HG02870 (cell line): ENCODE data around the gene GPR3.
"Not testable (repeated sequence)": the region's sequence is repeated elsewhere in the genome, so short reads cannot be mapped to it uniquely, and the experiment has no call there.

ENCODE experiments used
- ATAC-seq: cut with Tn5 transposase; IDR thresholded peaks from one replicate; pipeline ENCODE4 v1.9.1; 2021; ENCODE audit warnings: mild to moderate bottlenecking, moderate library complexity; ENCODE audit not compliant: unreplicated experiment

Gene GPR3

GRCh38 chr1:27418326-27419185 lies 26.1 kb downstream of the GPR3 start:
- ATAC-seq = peak; percentile 73

GRCh38 chr1:27423709-27424108 lies 31.3 kb downstream of the GPR3 start:
- ATAC-seq = no peak

GRCh38 chr1:27427329-27427728 lies 34.9 kb downstream of the GPR3 start:
- ATAC-seq = no peak

GRCh38 chr1:27427816-27428315 lies 35.4 kb downstream of the GPR3 start:
- no peak for ATAC-seq

GRCh38 chr1:27428316-27429028 lies 36.0 kb downstream of the GPR3 start:
- no peak for ATAC-seq

- no peak for ATAC-seq
Measured at GRCh38 chr1:27429029-27429425, 36.6 kb downstream of the GPR3 start.

- ATAC-seq = no peak
Measured at GRCh38 chr1:27430903-27431600, 38.6 kb downstream of the GPR3 start.

GRCh38 chr1:27431601-27431940 lies 39.1 kb downstream of the GPR3 start:
- ATAC-seq = no peak

GRCh38 chr1:27432725-27433124 lies 40.3 kb downstream of the GPR3 start:
- not testable (repeated sequence) for ATAC-seq

- no peak for ATAC-seq
Measured at GRCh38 chr1:27433706-27434105, 41.3 kb downstream of the GPR3 start.

- ATAC-seq = no peak
Measured at GRCh38 chr1:27435566-27436203, 43.3 kb downstream of the GPR3 start.

- ATAC-seq = no peak
Measured at GRCh38 chr1:27436204-27437159, 44.1 kb downstream of the GPR3 start.

GRCh38 chr1:27438621-27439061 lies 46.2 kb downstream of the GPR3 start:
- ATAC-seq = no peak

GRCh38 chr1:27439150-27439549 lies 46.7 kb downstream of the GPR3 start:
- ATAC-seq = no peak

GRCh38 chr1:27444632-27445031 lies 52.2 kb downstream of the GPR3 start:
- ATAC-seq = no peak
